Activated CD8-positive, alpha-beta memory T cell treated with anti-CD3 and anti-CD28 coated beads for 48 hours (primary cell): ENCODE results near the gene GAREM2.

Source experiments
- DNase-seq, 3 experiments: peaks; one replicate each; pipeline ENCODE4 v3.0.0-alpha.2; 2020; ENCODE audit warnings: low read depth in 2 of 3, low spot score in 2 of 3

GAREM2 gene

DNA sequence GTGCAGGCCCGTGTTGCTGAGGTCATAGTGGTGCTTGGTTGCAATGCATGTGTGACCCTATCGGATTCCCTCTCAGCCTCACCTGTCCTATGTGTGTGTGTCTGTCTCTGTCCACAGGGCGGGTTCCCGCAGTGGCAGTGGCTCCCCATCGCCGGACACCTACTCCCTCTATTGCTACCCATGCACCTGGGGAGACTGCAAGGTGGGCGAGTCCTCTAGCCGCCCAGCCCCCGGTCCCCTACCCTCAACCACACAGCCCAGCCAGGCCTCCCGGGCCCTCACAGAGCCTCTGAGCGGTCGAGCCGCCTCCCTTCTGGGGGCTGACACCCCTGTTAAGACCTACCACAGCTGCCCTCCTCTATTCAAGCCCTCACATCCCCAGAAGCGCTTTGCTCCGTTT, 14.2 kb downstream of the GAREM2 start:
- DNase-seq: no peak

DNA sequence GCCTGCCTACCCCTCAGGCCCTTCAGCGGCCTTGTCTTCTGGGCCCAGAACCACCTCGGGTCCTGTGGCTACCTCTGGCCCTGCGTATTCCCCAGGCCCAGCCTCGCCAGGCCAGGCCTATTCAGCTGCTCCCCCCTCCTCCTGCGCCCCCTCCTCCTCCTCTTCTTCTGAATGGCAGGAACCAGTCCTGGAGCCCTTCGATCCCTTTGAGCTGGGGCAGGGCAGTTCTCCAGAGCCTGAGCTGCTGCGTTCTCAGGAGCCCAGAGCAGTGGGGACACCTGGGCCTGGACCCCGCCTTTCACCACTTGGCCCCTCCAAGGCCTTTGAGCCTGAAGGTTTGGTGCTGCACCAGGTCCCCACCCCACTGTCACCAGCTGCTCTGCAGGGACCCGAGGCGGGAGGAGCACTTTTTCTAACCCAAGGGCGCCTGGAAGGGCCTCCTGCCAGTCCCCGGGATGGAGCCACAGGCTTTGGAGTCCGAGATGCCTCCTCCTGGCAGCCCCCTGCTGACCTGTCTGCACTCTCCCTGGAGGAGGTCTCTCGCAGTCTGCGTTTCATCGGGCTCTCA, 14.7 kb downstream of the GAREM2 start:
- DNase-seq: no peak

DNA sequence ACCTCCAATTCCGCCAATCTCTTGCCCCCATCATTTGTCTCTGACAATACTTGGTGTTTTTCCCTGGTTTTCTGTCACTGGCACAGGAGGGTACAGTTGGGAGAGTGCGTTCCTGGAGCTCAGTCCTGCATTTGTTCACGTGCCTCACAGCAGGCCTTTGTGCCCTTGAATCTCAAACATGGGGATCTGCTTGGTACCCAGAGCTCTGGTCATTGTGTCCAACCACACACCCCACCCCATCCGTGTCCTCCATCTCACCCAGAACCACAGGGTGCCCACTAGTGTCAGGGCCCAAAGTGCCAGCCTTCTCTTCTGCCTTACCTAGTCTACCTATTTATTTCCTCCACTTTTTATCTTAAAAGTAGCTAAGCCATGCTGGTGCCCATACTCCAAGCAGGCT, 16.2 kb downstream of the GAREM2 start:
- DNase-seq: no peak

DNA sequence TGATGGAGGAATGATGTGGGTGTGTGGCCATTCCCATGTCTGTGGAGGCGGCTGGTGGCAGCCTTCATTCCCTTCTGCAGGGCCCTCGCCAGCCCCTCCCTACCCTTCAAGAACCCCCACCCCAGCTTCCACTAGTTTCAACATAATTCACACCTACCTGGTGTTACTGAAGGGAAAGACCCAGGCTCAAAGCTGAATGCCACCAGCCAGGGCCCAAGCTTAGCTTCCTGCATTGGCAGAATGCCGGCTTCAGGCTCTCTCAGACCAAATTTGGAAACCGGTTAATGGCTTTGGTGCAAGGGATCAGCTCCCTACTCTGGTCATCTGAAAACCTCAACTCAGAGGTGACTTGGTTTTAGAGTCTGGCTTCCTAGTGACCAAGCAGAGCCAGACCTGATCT, 16.9 kb downstream of the GAREM2 start:
- DNase-seq: no peak

DNA sequence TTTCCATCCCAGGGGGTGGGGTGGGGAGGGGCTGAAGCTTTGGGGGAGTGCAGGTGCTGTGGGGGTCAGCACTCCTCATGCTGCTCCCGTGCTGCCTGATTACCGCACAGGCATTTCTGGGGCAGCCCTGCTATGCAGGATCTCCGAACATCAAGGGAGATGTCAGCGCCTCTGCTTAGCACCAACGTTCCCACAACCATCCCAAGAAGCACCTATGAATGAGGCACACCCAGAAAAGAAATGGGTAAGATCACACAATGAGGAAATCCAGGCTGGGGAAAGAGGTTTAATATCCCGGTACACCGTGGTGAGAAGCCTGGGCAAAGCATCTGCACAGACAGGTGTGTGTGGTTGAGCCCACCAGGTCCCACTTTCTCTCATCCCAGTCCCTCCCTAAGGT, 17.5 kb downstream of the GAREM2 start:
- no peak for DNase-seq

DNA sequence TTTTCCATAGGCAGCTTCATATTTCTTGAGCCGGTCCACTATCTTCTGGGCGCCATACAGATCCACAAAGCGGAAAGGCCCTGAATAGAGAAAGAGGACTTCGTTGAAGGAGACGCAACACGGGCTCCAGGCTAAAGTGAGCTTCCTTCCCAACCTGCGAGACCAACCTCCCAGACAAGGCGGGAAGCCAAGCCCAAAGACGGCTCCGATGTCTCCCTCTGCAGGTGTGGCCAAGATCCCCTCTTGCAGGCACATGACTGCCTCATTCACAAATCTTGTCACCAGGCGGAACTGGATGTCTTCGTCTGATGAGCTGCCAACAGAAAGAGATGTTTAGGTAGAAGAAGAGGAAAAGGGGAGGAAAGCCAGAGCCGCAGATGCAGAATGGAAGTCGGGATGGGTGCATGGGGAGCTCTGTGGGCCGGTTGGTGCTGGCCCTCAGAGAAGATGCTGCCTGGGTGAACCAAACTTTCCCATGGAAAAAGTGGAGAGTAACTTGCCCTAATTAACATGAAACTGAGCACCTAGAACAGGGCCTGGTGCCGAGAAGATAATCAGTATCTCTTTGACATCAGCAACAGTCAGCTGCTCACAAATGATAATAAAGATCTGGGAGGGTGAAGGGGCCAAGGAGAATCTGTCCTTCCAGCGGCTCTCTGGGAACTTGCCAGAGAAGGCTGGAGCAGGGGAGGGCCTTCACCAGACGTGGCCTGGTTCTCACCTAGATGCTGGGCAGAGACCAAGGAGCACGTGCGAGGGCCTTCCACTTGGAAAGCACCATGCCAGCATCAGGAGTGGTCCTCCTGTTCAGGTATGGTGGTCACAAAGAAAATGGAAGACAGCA, 18.6 kb downstream of the GAREM2 start:
- DNase-seq: no peak

DNA sequence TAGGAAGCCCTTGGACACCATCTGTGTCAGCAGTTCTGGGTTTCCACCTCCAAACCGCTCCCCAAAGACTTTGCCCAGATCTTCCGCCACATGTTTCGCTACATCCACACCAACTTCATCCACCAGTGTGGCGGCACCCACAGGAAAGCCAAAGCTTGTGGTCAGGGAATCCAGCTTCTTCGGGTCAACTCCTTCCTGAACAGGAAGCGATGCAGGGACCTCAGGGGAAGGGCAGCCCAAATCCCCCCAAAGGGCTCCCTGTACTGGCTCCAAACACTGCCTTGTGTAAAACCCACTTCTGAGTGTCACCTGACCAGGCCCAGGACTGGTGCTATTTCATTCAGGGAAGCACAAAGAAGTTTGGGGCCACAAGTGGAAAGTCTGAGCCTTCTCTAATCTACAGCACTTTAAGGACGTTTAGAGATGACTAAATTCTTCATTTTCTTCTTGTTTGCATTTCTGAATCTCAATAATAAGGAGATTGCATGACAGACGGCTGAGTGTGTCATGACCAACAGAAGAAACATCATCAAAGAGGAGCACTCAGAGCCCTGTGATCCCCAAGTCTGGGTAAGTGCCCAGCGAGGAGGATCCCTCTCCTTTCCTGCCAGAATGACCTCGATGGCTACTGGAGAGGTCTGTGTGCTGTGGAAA, 20.8 kb downstream of the GAREM2 start:
- no peak for DNase-seq

DNA sequence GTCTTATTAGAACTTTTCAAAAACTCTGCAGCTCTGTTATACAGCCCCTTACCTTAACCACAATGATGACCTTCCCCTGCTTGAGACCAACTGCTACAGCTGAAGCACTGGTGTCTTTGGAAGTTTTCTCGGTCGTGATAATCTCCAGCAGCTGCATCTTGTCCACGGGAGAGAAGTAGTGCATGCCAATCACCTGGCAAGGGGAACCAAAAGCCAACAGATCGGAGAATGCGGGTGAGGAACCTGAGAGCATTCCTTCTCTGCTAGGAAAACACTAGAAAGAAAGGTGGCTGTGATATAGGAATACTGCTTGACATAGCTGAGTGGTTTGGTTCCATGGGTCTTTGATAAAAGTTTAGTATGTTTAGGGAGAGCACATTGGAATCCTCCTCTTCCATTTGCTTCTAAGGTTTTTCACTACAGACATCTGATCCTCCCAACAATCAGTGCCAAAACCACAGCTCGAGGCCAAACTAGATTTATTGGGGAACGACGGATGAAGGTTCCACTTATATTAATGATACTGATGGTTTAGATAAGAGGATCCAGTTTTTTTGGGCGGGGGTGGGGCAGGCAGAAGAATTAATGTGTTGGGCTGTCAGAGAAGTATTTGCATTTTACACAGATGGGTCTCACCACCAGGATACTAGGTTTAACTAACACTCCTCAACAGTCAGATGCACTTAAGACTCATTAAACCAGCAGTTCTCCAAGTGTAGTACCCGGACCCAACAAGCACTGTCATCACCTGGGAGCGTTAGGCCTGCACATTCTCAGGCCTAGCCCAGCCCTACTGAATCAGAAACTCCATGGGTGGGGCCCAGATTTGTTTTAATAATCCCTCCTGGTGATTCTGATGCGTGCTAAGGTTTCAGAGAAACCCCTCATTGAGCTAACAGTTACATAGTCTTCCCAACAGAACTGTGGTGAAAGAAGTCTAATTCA, 22.4 kb downstream of the GAREM2 start:
- DNase-seq: no peak

DNA sequence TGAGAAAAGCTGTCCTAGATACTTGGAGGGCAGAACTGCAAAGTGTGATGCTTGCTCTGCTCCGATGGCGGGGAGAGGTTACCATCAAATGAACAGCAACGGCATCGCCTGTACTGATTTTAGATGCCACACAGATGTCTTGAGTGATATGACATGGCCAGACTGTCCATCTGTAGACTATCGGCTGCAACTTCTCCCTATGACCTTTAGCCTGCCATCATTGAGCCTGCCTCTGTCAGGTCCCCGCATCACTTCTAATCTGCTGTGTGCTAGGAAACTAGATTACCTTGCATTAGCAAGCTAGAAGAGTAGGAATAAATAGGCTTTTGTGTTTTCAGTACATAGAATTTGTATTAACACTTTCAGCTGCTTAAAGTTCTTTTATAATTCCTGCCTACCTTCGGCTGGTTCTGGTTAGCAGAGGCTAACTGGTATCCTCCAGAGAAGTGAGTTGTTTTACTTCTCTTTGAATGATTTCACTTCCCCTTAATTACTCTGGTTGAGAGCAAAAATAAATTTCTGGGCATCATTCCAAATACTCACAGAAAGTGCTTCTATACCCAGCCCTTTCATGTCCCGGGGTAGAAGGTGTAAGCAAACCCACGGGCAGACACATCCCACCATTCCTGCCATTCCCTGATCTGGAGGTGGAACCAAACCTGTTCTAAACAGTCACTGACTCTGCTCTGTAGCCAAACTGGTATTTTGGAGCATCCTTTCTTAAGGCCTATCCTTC, 24.0 kb downstream of the GAREM2 start:
- DNase-seq: no peak

DNA sequence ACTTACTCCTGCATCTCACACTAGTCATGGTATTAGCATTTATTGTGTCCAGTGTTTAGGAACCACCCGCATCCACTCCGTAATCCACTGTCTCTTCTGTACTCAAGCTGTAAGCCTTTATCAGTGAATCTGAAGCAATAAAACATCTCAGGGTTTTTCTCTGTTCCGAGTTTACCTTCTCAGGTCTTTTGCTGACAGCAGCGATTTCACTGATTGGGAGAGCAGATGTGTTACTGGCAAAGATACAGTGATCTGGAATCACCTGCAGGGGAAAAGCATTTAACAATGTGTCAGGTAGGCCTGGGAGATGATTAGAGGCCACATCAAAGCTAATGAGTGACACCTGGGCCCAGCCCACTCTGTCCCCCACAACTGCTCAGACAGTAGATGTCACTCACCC, 24.6 kb downstream of the GAREM2 start:
- no peak for DNase-seq

DNA sequence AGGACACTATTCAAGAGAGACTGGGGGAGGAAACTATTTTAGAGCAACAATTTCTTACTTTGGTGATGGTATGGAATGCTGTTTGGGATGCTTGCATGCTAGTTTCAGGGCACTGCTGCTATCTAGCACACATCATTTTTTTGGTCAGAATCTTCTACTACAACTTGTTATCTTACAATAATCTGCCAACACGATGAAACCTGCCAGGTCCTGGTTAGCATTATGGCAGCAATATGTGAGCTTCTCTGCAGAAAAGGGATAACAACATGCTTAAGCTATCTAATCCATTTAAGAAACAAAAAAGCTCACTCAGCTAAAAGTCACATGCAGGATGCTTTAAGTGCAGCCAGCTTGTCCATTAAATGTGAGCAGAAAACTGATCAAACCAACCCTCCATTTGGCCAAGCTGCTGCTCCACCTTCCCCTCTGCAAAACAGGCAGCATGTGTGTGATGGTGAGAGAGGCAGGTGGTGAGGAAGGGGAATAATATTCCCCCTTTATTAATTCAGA, 30.1 kb downstream of the GAREM2 start:
- DNase-seq: no peak

DNA sequence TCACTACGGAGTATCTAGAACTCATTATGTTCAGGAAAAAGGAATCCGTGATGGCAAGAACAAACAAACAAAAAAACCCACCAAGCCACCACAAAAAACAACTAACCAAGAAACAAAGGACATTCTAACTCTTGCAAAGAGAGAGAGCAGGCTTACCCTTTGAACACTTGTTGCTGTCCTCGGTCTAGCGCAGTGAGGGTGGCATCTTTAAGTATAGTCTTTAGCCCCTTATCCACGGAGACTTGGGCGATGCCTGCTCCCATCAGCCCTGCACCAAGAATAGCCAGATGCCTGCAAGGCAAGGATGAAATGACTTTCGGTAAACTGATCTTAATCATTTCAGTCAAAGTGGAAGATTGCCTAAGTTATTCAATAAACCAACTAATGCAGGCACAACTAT, 31.0 kb downstream of the GAREM2 start:
- DNase-seq: no peak

DNA sequence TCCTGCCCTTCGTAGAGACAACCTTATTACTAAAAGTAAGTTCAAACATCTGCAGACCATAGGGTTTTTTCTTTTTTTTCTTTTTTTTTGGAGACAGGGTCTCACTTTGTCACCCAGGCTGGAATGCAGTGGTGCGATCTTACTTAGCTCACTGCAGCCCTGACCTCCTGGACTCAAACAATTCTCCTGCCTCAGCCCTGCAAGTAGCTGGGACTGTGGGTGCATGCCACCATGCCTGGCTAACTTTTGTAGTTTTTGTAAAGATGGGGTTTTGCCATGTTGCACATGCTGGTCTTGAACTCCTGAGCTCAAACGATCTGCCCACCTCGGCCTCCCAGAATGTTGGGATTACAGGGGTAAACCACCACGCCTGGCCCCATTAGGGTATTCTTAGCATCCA, 39.1 kb downstream of the GAREM2 start:
- DNase-seq: no peak

DNA sequence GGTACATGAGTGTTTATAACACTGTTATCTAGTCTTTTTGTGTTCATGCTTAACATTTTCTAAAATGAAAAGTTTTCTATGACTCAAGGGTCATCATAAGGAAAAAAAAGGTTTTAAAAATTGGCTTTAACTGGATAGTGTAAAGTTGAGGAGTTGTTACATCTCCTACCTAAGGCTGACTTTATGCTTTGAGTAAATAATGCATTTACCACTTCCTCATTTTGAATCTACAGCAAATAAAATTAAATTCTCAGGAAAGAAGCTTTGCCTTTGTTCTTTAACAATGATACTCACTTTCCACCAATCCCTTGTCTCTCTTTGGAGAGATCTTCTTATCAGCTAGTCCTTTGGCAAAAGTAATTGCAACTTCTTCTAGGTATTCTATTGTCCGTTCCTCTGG, 41.9 kb downstream of the GAREM2 start:
- DNase-seq: no peak

DNA sequence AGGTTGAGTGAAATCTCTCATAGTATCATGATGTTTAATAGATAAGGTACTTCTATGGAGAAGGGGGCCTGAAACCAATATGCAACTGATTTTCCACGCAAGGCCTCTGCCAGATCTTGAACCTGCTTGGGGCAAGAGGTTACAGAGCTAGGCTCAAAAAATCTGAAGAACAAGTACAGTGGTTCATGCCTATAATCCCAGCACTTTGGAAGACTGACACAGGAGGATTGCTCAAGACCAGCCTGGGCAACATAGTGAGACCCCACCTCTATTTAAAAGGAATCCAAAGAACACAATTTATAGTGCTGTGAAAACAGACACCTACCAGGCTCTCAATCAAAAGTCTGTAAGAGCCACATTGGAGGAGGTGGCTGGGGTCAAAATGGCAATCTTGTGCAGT, 42.9 kb downstream of the GAREM2 start:
- DNase-seq: no peak

DNA sequence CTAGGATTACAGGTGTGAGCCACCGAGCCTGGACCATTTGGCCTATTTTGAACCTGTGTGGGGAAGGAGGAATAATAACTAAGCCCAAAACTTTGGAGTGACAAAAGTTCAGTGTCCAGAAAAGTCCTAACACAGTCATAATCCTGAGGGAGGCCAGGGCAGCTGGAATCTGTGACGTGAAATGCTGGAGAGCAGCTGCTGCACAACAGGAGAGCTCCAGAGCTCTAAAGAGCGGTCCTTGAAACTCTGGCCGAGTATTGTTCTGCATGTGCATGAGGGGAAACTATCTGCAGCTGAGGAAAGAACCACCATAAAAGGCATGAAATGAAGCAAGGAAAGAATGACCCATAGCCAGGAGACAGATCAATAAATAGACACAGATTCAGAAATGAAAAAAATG, 43.7 kb downstream of the GAREM2 start:
- no peak for DNase-seq

DNA sequence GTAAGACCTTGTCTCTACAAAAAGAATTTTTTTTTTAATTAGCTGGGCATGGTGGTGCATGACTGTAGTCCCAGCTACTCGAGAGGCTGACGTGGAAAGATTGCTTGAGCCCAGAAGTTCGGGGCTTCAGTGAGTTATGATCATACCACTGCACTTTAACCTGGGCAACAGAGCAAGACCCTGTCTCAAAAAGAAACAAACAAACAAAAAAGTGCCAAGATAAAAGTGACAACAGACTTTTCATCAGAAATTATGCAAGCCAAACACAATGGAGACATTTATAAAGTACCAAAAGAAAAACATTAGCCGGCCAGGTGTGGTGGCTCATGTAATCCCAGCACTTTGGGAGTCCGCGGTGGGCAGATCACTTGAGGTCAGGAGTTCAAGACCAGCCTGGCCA, 44.8 kb downstream of the GAREM2 start:
- DNase-seq: no peak

DNA sequence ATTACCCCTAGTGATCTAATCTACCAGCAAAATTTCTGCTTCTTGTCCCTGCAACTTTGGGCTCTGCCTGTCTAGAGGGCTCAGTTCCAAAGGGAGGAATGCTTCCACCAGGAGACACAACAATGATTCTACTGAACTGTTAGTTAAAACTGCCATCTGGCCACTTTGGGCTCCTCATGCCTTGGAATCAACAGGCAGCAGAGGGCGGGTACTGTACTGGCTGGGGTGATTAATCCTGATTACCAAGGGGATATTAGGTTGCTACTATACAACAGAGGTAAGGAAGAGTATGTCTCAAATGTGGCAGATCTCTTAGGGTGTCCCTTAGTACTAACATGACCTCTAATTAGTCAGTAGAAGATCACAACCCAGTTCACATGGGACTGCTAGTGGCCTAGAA, 50.1 kb downstream of the GAREM2 start:
- no peak for DNase-seq

DNA sequence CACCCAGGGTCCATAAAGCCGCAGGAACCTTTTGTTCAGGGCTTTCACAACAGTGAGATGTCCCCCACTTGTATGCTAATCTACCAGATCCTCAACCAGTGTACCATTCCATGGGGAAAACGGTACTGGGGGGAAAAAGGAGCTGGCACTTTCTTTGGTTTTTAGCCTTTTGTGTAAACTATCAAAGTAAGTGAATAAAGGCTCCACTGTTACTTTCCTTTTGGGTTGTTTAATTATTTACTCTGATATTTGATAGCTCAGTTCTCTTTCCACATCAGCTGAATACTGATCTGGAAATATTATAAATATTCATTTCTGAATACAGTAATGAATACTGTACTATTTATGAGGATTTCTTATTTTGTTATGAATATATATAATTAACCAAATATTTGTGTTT, 51.2 kb downstream of the GAREM2 start:
- no peak for DNase-seq

DNA sequence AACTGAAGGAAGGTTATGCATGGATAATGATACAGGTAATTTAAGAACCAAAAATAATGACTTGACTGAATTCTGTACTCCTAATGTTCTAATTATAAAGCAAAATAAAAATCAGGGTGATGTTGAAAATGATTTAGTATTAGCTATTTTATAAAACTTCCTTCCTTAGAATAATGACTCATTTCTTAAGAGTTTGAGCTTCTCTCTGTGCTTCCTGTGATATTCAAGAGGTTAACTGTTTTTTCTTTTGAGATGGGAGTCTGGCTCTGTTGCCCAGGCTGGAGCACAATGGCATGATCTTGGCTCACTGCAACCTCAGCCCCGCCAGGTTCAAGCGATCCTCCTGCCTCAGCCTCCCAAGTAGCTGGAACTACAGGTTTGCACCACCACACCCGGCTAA, 56.7 kb downstream of the GAREM2 start:
- DNase-seq: no peak

DNA sequence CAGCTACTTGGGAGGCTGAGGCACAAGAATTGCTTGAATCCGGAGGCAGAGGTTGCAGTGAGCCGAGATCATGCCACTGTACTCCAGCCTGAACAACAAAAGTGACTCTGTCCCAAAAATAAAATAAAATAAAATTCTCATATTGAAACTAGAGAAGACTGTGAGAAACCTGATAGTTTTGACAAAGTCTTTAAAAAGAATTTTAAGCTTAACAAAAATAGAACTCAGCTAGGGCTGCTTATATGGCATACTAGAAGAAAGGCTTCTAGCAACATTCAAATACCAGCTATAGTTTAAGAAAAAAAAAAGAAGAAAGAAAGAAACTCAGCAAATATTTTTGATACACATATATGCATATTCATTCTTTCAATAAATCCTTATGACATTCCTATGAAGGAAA, 57.9 kb downstream of the GAREM2 start:
- DNase-seq: no peak
